ENCODE results near the gene MFN2.
"Not testable (repeated sequence)": the region's sequence is repeated elsewhere in the genome, so short reads cannot be mapped to it uniquely, and the experiment has no call there.

MFN2 gene

DNA sequence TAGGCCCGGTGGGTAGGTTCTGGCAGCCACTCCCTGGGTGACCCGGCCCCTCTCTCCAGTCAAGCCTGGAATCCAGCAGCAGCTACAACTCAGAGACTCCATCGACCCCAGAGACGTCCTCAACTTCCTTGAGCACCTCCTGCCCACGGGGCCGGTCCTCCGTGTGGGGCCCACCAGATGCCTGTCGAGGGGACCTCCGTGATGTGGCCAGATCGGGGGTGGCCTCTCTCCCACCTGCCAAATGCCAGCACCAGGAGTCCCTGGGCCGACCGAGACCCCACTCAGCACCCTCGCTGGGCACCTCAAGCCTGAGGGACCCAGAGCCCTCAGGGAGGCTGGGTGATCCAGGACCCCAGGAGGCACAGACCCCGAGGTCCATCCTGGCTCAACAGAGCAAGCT lies 41.8 kb downstream of the MFN2 start:
- DNase-seq (ENCODE audit: low read depth, low spot score), result no peak

DNA sequence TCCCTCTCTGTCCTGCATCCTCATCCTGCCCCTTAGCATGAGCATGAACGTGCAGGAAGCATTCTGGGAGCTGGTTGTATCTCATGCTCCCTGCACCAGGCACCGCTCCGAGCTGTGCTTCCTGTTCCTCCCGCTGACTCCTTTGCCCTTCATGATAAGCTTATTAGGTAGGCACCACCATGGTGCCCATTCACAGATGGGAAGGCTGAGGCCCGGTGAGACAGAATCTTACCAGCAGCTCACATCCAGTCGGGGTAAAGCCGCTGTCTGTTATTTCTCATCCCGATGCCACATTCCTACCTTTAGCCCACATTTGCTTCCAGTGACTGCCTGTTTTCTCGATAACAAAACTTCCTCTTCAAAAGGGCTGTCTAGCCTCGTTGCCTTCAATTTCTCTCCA lies 46.3 kb downstream of the MFN2 start:
- no peak for DNase-seq (ENCODE audit: low read depth, low spot score)

GRCh38 chr1:12028248-12028647 lies 48.0 kb downstream of the MFN2 start:
- DNase-seq (ENCODE audit: low read depth, low spot score), result no peak

- DNase-seq (ENCODE audit: low read depth, low spot score), result no peak
Observed at GRCh38 chr1:12028957-12029511, 48.8 kb downstream of the MFN2 start.

GRCh38 chr1:12029720-12030339 lies 49.6 kb downstream of the MFN2 start:
- DNase-seq (ENCODE audit: low read depth, low spot score), result no peak

GRCh38 chr1:12031039-12031980 lies 51.1 kb downstream of the MFN2 start:
- no peak for DNase-seq (ENCODE audit: low read depth, low spot score)

DNA sequence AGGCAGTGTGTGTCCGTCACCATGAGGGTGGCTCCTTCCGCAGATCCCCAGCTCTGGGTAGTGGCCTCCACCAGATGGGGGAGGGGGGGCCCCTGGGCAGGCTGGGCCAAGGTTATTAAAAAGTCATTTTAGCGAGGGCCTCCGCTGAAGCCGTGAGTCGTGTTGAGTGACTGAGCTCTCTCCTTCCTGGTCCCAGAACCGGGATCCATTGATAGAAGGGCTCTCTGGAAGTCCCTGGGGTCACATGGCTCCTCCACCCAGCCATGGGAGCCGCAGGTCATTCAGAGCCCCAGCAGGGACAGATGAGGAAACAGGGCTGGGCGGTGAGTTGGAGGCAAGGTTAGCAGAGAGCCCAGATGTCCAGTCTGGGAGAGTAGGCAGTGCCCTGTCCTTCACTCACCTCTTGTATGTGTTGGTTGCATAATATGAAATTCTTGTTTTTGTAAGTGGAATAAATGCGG lies 51.9 kb downstream of the MFN2 start:
- no peak for DNase-seq (ENCODE audit: low read depth, low spot score)

GRCh38 chr1:12033441-12033840 lies 53.2 kb downstream of the MFN2 start:
- not testable (repeated sequence) for DNase-seq (ENCODE audit: low read depth, low spot score)

- peak; percentile 17 for DNase-seq (ENCODE audit: low read depth, low spot score)
Observed at GRCh38 chr1:12034381-12034801, 54.1 kb downstream of the MFN2 start.

DNA sequence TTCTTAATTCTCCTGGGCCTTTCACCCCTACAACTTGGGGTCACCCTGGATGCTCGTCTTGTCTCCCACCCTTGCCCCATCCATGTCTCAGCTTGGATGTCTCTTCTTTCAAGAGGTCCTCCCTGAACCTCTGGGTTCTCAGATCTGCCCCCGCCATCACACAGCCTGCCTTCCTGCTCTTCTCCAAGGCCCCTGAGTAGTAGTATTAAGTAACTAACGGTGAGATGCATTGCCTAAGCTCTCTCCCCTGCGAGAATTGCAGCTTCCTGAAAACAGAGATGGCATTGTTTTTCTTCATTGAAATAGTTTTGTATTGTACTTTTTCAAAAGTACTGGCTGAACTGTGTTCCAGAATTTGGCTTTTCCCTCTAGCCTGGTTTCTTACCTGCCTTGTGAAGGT lies 55.1 kb downstream of the MFN2 start:
- DNase-seq (ENCODE audit: low read depth, low spot score), result no peak

DNA sequence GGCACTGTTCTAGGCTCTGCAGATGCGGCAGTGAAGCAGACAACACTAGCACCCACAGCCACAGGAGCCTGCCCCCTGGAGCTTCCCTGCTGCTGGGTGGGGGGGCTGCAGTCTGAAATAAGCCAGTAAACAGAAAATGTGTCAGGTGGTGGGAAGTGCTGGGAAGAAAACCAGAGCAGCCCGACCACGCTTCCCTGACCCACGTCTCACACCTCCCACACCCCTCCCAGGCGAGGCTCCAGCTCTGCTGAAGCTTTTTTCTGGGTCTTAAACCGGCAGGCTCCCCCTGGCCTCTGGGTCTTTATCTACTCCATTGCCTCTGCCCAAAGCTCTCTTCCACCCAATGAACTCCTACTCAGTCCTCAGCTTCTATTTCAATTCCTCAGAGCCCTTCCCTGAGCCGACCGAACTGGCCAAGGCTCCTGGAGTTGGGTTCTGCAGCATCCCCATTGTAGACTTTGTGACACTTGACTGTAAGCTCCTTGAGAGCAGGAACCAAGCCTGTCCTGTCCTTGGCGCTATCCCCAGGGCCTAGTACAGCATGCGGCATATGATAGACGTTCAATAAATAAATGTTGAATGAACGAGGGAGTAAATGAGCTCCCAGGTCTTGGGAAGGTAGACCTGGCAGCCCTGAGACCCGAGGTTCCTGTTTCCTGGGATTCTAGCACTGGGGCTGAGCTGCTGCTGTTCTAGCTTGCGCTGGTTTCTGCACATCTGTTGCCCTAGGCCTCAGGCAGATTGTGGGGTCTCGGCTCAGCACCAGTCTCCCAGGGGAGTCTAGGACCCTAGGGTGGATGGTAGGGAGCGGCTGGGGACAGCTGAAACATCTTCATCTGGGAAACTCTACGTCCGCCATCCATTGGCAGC lies 57.5 kb downstream of the MFN2 start:
- DNase-seq (ENCODE audit: low read depth, low spot score), result no peak

DNA sequence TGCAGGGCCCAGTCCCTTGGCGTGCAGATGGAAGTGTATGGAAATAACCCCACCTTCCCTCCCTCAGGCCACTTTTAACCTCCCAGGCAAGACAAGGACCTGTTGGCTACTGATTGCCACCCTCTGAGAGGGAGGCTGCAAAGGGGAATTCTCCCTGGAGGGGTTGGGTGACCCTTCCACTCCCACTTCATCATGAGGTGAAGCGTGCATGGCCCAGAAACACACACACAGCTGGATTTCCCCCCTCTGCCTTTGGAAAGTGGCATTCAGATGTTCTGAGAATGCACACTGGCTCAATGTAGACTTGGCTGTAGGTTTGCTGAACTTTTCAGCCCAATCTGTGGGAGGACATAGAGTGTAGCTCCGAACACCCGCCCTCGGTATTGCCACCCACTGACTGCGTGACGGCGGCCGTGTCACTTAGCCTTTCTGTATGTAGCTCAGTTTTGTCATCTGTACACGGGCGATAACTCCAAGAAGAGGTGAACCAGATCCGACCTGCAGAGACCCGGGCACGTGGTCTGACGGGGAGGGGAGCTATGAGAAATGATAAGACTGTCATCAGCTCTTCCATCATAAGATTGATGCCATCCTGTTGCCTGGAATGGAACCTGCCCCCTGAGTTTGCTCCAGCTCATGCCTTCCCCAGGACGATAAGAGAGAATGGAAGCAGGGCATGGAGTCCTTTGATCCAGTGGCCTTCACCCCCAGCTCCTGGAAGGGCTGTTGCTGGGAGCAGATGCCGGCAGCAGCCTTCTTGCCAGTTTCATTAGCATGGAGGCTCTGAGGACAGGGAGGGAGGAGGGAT lies 58.3 kb downstream of the MFN2 start:
- DNase-seq (ENCODE audit: low read depth, low spot score), result no peak

GRCh38 chr1:12039164-12039525 lies 58.9 kb downstream of the MFN2 start:
- DNase-seq (ENCODE audit: low read depth, low spot score), result no peak

DNA sequence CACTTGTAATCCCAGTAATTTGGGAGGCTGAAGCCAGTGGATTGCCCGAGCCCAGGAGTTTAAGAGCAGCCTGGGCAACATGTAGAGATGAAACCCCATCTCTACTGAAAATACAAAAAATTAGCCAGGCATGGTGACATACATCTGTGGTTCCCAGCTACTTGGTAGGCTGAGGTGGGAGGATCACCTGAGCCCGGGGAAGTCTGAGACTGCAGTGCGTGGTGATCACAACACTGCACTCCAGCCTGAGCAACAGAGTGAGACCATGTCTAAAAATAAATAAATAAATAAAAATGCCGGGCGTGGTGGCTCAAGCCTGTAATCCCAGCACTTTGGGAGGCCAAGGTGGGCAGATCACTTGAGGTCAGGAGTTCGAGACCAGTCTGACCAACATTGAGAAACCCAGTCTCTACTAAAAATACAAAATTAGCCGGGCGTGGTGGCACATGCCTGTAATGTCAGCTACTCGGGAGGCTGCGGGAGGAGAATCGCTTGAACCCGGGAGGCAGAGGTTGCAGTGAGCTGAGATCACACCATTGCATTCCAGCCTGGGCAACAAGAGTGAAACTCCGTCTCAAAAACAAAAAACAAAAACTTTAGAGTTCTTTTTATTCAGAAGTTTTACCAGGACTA lies 59.7 kb downstream of the MFN2 start:
- DNase-seq (ENCODE audit: low read depth, low spot score), result not testable (repeated sequence)

DNA sequence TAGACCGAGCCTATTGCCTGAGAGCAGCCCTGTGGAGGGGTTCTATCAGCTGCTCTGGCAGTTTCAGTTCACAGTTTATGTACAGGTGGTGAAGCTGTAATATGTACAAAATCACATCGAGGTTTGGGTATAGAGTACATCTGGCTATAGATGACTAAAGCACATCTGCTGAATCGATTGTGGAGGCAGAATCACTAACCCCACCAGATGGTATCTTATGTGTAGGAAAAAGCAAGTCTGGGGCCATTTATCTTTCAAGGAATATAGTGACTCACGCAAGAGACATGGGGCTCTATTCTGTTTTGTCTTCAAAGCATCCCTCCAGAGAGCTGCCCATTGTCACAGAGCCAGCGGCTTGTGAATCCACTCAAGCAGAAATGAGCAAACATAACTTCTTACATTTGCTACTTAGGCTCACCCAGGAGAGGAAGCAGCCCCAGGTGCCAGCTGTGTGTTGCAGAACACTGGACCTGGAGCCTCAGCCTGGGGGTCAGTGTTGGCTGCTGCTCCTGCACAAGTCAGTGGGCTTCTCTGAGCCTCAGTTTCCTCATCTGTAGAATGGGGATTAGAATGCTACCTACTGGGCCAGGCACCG lies 60.3 kb downstream of the MFN2 start:
- DNase-seq (ENCODE audit: low read depth, low spot score), result no peak

GRCh38 chr1:12044187-12044877 lies 64.1 kb downstream of the MFN2 start:
- not testable (repeated sequence) for DNase-seq (ENCODE audit: low read depth, low spot score)

- no peak for DNase-seq (ENCODE audit: low read depth, low spot score)
Observed at GRCh38 chr1:12046749-12047119, 66.5 kb downstream of the MFN2 start.

- DNase-seq (ENCODE audit: low read depth, low spot score), result no peak
Observed at GRCh38 chr1:12047120-12047876, 67.1 kb downstream of the MFN2 start.

DNA sequence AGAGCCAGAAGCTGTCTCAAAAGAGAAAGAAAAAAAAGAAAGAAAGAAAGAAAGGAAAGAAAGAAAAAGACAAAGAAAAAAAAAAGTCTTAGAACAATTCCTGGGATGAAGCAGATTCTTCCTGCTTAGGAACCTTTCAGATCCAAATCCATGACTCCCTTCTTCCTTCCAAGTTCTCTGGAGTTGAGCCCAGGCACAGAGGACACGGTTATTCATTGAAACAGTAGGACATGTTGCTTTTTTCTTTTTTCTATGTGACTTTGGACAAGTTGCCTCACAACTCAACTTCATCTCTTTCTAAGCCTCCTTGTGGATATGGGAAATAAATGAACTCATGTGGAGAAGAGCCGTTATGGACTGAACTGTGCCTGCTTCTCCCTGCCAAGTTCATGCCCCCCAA lies 68.1 kb downstream of the MFN2 start:
- DNase-seq (ENCODE audit: low read depth, low spot score), result no peak

Data from smooth muscle cell of the brain vasculature (primary cell).